Fibroblast of lung (primary cell): Measurements from ENCODE around the gene CNNM3.

Source experiments
- CTCF ChIP-seq, 2 donors: IDR thresholded peaks in 1 of 2; conservative IDR thresholded peaks in 1 of 2; 1 replicate in 1 of 2; 2 replicates in 1 of 2; pipeline ENCODE4 v1.5.1; 2011 to 2012; ENCODE audit warnings: low read length in 2 of 2, control low read depth in 1 of 2, inconsistent platforms in 1 of 2, low read depth in 1 of 2, mild to moderate bottlenecking in 1 of 2
- EZH2 ChIP-seq: IDR thresholded peaks from 2 replicates; pipeline ENCODE4 v1.5.1; 2012; ENCODE audit warnings: low read length, control low read depth, mild to moderate bottlenecking; ENCODE audit errors: missing control alignments

GRCh38 chr2:96823198-96823597 is 7.1 kb downstream of the CNNM3 start:
- no peak for TF ChIP-seq CTCF (conservative IDR thresholded peaks at IDR 0.05 in 1 of 2, IDR thresholded peaks at IDR 0.05 in 1 of 2; ENCODE audit: low read depth in 1 of 2, low read length in 2 of 2)
- no peak for TF ChIP-seq EZH2
